GM19438 (cell line): ENCODE results near the gene SEMA5A.

Source experiments
- ATAC-seq: cut with Tn5 transposase; IDR thresholded peaks from one replicate; pipeline ENCODE4 v1.9.1; 2021; ENCODE audit warnings: low read depth; ENCODE audit not compliant: unreplicated experiment

Gene SEMA5A

GRCh38 chr5:9551567-9552537 is 6.0 kb upstream of the SEMA5A start:
- ATAC-seq, result no peak

GRCh38 chr5:9549941-9550340 is 4.1 kb upstream of the SEMA5A start:
- ATAC-seq, result no peak

- ATAC-seq, result no peak
These were observed 1.5 kb upstream of the SEMA5A start for GRCh38 chr5:9547122-9547947.

GRCh38 chr5:9545136-9545991 is 511 bp downstream of the SEMA5A start:
- peak; percentile 25 for ATAC-seq

GRCh38 chr5:9544502-9545135 is 1.3 kb downstream of the SEMA5A start:
- peak; percentile 42 for ATAC-seq

- no peak for ATAC-seq
These were observed 1.8 kb downstream of the SEMA5A start for GRCh38 chr5:9544056-9544455.

GRCh38 chr5:9543311-9543920 is 2.5 kb downstream of the SEMA5A start:
- ATAC-seq, result no peak

GRCh38 chr5:9540791-9541190 is 5.1 kb downstream of the SEMA5A start:
- no peak for ATAC-seq

GRCh38 chr5:9538504-9538903 is 7.4 kb downstream of the SEMA5A start:
- no peak for ATAC-seq

- ATAC-seq, result no peak
These were observed 8.4 kb downstream of the SEMA5A start for GRCh38 chr5:9537223-9538141.

- ATAC-seq, result no peak
These were observed 9.2 kb downstream of the SEMA5A start for GRCh38 chr5:9536717-9537116.

GRCh38 chr5:9534881-9535517 is 10.9 kb downstream of the SEMA5A start:
- no peak for ATAC-seq

- ATAC-seq, result no peak
These were observed 12.1 kb downstream of the SEMA5A start for GRCh38 chr5:9533562-9534364.

- no peak for ATAC-seq
These were observed 12.8 kb downstream of the SEMA5A start for GRCh38 chr5:9533096-9533495.

GRCh38 chr5:9529513-9529912 is 16.4 kb downstream of the SEMA5A start:
- ATAC-seq, result no peak

GRCh38 chr5:9529041-9529480 is 16.8 kb downstream of the SEMA5A start:
- no peak for ATAC-seq

- ATAC-seq, result no peak
These were observed 20.9 kb downstream of the SEMA5A start for GRCh38 chr5:9524941-9525340.
